ENCODE data around the gene C1orf94. TPM values are rescaled to one million over a fixed set of nuclear protein-coding genes. Genes with fewer than 3 reads are reported as not detected.

The C1orf94 gene
- total RNA-seq, 1 donor = not detected

- H2AFZ ChIP-seq (ENCODE audit: low read length) = no peak overlapping the region
These were observed 54.7 kb downstream of the C1orf94 start for GRCh38 chr1:34231441-34231840.

GRCh38 chr1:34235594-34235993, 58.9 kb downstream of the C1orf94 start:
- DNase-seq (ENCODE audit: insufficient read length, low spot score, missing footprints) = no peak
- no peaks in the 10 kb centered on the region for H3K4me1 ChIP-seq (ENCODE audit: insufficient read depth, low read length)
- H3K4me3 ChIP-seq (ENCODE audit: insufficient read depth, low read length) = no peak overlapping the region
- H3K27me3 ChIP-seq (ENCODE audit: insufficient read depth, low read length) = no peaks in the 10 kb centered on the region
- no peak overlapping the region for H3K4me2 ChIP-seq (ENCODE audit: insufficient read depth, low read length)
- H3K79me2 ChIP-seq (ENCODE audit: insufficient read depth, low read length) = no peaks in the 10 kb centered on the region
- H4K20me1 ChIP-seq (ENCODE audit: insufficient read depth, low read length) = no peaks in the 10 kb centered on the region
- no peak for TF ChIP-seq CTCF (IDR thresholded peaks at IDR 0.05; ENCODE audit: extremely low read depth, low read depth, low read length)
- H3K27ac ChIP-seq (ENCODE audit: low read depth, low read length) = no peak overlapping the region
- no peaks in the 10 kb centered on the region for H3K36me3 ChIP-seq (ENCODE audit: insufficient read depth, low read length)
- no peak overlapping the region for H2AFZ ChIP-seq (ENCODE audit: low read length)
- H3K9me3 ChIP-seq (ENCODE audit: low read depth, low read length) = no peaks in the 10 kb centered on the region

More at GRCh38 chr1:34231441-34231840, 54.7 kb downstream of the C1orf94 start:
- H3K9me3 ChIP-seq (ENCODE audit: low read depth, low read length) = no peaks in the 10 kb centered on the region
- H3K4me2 ChIP-seq (ENCODE audit: insufficient read depth, low read length) = no peak overlapping the region
- TF ChIP-seq CTCF (IDR thresholded peaks at IDR 0.05; ENCODE audit: extremely low read depth, low read depth, low read length) = no peak
- DNase-seq (ENCODE audit: insufficient read length, low spot score, missing footprints) = no peak
- H3K27ac ChIP-seq (ENCODE audit: low read depth, low read length) = no peak overlapping the region
- no peaks in the 10 kb centered on the region for H3K27me3 ChIP-seq (ENCODE audit: insufficient read depth, low read length)
- H3K4me3 ChIP-seq (ENCODE audit: insufficient read depth, low read length) = no peak overlapping the region
- no peaks in the 10 kb centered on the region for H3K36me3 ChIP-seq (ENCODE audit: insufficient read depth, low read length)
- H4K20me1 ChIP-seq (ENCODE audit: insufficient read depth, low read length) = no peaks in the 10 kb centered on the region
- no peaks in the 10 kb centered on the region for H3K4me1 ChIP-seq (ENCODE audit: insufficient read depth, low read length)
- H3K79me2 ChIP-seq (ENCODE audit: insufficient read depth, low read length) = no peaks in the 10 kb centered on the region

GRCh38 chr1:34236089-34236488, 59.4 kb downstream of the C1orf94 start:
- H3K9me3 ChIP-seq (ENCODE audit: low read depth, low read length) = no peaks in the 10 kb centered on the region
- no peak overlapping the region for H3K4me3 ChIP-seq (ENCODE audit: insufficient read depth, low read length)
- no peaks in the 10 kb centered on the region for H3K27me3 ChIP-seq (ENCODE audit: insufficient read depth, low read length)
- H3K4me1 ChIP-seq (ENCODE audit: insufficient read depth, low read length) = no peaks in the 10 kb centered on the region
- DNase-seq (ENCODE audit: insufficient read length, low spot score, missing footprints) = no peak
- H4K20me1 ChIP-seq (ENCODE audit: insufficient read depth, low read length) = no peaks in the 10 kb centered on the region
- no peaks in the 10 kb centered on the region for H3K79me2 ChIP-seq (ENCODE audit: insufficient read depth, low read length)
- no peak overlapping the region for H2AFZ ChIP-seq (ENCODE audit: low read length)
- no peak overlapping the region for H3K4me2 ChIP-seq (ENCODE audit: insufficient read depth, low read length)
- no peaks in the 10 kb centered on the region for H3K36me3 ChIP-seq (ENCODE audit: insufficient read depth, low read length)
- no peak for TF ChIP-seq CTCF (IDR thresholded peaks at IDR 0.05; ENCODE audit: extremely low read depth, low read depth, low read length)
- no peak overlapping the region for H3K27ac ChIP-seq (ENCODE audit: low read depth, low read length)

- no peak for DNase-seq (ENCODE audit: insufficient read length, low spot score, missing footprints)
- H3K9me3 ChIP-seq (ENCODE audit: low read depth, low read length) = no peaks in the 10 kb centered on the region
- no peak overlapping the region for H3K4me2 ChIP-seq (ENCODE audit: insufficient read depth, low read length)
- no peaks in the 10 kb centered on the region for H3K4me1 ChIP-seq (ENCODE audit: insufficient read depth, low read length)
- H3K27me3 ChIP-seq (ENCODE audit: insufficient read depth, low read length) = no peaks in the 10 kb centered on the region
- H3K4me3 ChIP-seq (ENCODE audit: insufficient read depth, low read length) = no peak overlapping the region
- H3K36me3 ChIP-seq (ENCODE audit: insufficient read depth, low read length) = no peaks in the 10 kb centered on the region
- no peak overlapping the region for H2AFZ ChIP-seq (ENCODE audit: low read length)
- no peak for TF ChIP-seq CTCF (IDR thresholded peaks at IDR 0.05; ENCODE audit: extremely low read depth, low read depth, low read length)
- no peaks in the 10 kb centered on the region for H4K20me1 ChIP-seq (ENCODE audit: insufficient read depth, low read length)
- H3K27ac ChIP-seq (ENCODE audit: low read depth, low read length) = no peak overlapping the region
- no peaks in the 10 kb centered on the region for H3K79me2 ChIP-seq (ENCODE audit: insufficient read depth, low read length)
These were observed 60.6 kb downstream of the C1orf94 start for GRCh38 chr1:34237151-34237815.
